GM18951 (cell line): Measurements from ENCODE around the gene RAB7A.

ENCODE experiments used
- POLR2A ChIP-seq: IDR thresholded peaks from 4 replicates; pipeline ENCODE4 v1.6.1; 2011; ENCODE audit warnings: mild to moderate bottlenecking; ENCODE audit not compliant: insufficient read length, insufficient read depth; ENCODE audit errors: extremely low read depth
- in situ Hi-C: fragments of 300-500 bp; cut with MboI; formaldehyde crosslinking; loops from one replicate; pipeline ENCODE4 v1.12.0; 2022; ENCODE audit warnings: low sequenced_read_pairs, mixed read lengths, inconsistent platforms; ENCODE audit not compliant: unreplicated experiment

The RAB7A gene

DNA sequence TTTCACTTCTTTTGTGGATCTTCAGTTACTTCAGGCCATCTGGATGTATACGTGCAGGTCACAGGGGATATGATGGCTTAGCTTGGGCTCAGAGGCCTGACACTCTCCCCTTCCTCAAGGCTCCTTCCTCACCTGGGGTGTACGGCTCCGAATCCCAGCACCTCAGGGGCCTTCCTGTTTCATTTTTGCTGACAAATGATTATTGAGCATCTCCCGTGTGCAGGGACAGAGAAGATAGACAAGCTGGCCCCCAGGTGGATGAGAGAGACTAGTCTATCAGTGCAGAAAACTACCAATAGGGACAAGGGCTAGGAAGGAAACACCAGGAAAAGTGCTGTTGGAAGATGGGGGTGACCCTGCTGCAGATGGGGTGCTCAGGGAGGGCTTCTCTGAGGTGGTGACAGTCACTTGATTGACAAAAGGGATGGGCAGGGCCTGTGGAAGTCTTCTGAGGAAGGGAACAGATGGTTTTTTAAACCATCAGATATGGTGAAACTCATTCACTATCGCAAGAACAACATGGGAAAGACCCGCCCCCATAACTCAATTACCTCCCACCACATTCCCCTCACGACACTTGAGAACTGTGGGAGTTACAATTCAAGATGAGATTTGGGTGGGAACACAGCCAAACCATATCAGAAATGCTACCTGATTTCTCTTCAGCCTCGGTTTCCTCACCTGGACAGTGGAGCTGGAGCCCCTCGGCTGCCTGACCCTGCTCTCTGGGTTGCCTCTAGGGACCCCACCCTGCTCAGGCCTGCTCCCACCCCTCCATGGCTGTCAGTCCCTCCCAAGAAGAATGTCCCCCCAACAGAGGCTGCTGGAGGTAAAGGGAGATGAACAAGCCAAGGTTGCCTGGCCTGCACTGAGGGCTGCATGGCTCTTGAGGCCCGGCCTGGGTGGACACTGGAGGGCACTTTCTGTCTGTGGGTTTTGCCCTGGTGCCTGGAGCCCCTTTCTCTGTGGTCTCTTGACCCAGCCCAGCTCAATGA is 116.2 kb downstream of the RAB7A start:
- in situ Hi-C loops = no loop called here
- TF ChIP-seq POLR2A = no peak

DNA sequence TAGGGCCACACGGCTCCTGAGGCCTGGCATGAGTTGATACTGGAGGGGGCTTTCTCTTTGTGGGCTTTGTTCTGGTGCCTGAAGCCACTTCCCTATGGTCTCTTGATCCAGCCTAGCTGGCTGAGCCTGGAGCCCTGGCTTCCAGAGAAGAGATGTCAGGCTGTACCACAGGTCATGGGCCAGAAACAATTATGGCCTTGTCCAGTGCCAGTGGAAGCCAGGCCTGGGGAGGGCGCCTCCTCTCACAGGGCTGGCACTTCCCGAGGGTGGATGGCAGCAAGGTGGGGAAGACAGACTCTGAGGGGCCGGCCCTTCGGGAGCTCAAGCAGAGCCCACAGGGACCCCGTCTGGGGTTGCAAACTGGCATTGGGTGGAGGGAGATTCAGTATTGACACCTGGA is 118.5 kb downstream of the RAB7A start:
- no peak for TF ChIP-seq POLR2A
- in situ Hi-C loops = no loop called here

DNA sequence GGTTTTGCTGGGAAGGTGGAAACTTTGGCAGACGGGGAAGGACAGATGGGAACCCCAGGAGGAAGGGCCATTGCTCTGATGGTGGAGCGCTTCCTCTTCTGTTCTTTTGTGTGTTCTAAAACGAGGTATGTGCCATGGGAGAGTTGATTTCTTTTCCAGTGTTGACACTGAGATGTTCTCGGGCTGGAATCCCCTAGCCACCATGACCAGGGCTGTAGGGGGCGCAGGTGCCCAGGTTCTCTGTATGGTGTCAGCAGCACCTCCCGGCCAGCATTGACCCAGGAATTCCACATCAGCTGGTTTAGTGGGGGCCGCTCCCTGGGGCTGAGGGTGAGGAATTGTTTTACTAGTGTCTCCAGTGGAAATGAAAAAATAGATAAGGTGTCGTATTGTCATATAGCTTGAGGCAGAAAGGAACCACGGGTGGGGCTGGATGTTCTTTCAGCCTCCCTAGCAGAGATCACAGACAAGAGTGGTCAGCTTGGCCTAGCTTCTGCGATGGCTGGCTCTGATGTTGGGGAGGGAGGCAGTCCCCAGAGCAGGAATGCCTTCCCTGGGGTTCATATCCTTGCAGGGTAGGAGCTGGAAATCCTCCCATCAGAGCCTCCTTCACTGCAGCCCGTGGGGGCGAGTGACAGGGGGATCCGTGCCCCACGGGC is 119.3 kb downstream of the RAB7A start:
- in situ Hi-C loops = no loop called here
- no peak for TF ChIP-seq POLR2A

DNA sequence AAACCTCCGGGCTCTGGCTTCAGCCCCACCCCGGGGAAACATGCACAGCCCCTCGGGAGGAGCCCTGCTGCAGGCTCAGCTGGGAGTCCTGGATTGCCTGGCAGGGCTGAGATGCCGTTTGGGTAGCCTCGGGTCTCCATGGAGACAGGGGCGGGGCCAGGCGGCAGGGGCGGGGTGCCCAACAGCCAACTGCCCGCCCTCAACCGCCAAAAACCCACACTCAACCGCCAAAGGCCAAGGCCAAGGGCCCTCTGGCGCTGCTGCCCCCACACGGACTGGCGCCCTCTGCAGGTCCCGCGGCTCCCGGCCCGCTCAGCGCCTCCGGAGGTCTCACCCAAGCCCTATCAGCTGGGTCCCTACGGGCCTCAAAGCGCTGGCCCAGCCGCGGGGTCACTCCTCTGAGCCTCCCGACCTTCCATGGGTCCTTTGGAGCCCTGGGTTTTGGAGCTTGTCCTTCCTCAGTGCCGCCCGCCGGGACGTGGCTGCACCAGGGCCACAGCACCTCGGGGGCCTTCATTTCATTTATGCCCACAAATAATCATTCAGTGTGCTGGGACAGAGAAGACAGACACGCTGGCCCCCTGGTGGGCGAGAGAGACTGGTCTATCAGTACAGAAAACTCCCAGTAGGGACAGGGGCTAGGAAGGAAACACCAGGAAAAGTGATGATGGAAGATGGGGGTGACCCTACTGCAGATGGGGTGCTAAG is 119.9 kb downstream of the RAB7A start:
- in situ Hi-C loops = no loop called here
- TF ChIP-seq POLR2A = no peak

DNA sequence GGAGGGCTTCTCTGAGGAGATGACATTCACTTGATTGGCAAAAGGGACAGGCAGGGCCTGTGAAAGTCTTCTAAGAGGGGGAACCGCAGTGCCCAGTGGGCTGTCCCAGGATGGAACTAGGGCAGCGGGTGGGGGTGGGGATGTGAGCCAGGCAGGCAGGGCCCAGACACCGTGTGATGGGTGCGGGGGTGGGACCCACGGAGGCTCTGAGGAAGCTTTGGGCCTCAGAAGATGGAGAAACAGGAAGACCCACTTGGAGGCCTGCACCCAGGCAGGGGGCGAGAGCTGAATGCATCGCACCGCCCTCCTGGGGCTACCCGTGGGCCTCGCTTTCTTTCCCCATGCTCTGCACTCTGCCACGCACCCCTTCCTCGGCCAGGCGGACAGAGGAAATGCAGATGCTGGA is 120.5 kb downstream of the RAB7A start:
- in situ Hi-C loops = no loop called here
- no peak for TF ChIP-seq POLR2A

DNA sequence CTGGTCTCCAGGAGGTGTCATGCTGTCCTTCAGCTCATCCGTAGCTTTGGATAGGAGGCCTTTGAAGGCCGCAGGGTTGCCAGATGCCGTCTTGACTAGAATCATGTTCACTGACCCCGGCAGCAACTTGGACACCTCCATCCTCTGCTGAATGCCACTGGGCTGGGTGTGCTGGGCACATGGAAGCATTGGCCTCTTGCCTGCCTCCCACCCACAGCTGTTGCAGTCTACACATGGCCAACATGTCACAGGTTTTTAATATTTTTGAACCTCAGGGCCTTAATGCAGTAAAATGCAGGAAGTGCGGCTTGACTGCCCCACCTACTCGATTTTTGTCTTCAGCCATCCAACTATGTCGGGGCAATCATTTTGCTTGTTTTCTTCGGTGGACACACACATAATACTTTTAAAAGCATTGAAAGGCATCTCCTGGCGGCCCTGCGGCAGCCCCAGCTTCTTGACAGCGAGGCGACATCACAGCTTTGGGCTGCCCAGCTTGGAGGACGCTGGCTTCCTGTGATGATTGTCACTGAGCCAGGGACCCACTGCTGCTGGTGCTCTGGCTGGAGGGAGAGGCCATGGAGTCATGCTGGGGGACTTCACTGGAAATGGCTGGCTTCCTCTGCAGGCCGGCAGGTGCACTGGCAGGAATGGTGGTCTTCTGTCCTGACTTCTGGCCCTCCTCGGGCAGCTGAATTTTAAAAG is 121.8 kb downstream of the RAB7A start:
- in situ Hi-C loops = no loop called here
- TF ChIP-seq POLR2A = no peak

DNA sequence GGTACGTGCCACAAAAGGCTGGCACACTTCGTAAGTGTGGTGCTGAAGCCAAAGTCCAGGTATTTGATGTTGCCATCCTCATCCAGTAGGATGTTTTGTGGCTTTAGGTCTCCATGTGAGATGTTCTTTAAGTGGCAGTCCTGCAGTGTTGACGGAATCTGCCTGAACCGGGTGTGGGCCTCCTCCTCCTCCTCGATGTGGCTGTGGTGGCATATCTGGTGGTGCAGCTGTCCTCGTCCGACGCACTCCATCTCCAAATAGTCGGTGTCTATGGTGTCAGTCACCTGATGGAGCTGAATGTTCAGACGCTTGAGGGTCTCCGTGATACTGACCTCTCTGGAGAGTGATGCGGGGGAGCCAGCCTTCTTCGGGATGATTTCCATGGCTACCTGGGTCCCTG is 123.0 kb downstream of the RAB7A start:
- in situ Hi-C loops = no loop called here
- TF ChIP-seq POLR2A = no peak

DNA sequence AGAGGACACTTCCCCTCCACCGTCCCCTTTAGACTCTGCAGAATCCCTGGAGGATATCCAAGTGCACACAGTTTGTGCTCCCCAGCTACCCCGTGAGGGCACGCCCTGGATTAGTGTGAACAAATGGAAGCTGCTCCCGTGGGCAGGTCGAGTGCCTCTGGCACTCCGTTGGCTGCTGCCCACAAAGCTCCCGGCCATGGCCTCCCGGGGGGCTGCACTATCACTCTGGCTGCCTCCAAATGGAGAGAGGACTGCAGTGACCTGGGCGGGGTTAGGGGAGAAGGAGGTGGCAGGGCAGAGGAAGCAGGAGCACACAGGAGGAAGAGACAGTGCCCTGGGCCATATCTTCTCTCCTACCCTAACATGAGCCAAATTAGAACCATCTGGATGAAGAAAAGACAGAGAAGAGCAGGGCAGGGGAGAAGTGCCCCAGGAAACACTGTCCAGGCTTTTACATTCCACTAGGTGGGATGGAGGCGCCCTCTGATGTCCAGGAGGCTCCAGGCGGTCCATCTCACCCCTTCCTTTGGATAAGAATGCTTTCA is 124.0 kb downstream of the RAB7A start:
- TF ChIP-seq POLR2A = no peak
- in situ Hi-C loops = no loop called here

DNA sequence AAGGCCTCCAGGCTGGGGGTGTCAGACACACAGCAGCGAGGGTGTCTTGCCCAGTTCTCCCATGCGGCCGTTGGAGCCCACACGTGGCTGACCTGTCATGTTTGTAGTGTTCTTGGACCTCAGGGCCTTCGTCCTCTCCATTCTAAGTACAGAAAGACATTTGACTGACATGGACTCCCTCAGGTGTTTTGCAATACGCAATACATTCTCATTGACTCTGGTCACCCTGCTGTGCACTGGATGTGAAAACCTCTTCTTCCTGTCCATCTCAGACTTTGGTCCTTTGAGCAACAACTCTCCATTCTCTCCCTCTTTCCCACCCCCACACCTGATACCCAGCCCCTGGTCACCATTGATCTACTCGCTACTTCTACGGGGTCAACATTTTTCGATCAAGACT is 124.6 kb downstream of the RAB7A start:
- no peak for TF ChIP-seq POLR2A
- in situ Hi-C loops = no loop called here

DNA sequence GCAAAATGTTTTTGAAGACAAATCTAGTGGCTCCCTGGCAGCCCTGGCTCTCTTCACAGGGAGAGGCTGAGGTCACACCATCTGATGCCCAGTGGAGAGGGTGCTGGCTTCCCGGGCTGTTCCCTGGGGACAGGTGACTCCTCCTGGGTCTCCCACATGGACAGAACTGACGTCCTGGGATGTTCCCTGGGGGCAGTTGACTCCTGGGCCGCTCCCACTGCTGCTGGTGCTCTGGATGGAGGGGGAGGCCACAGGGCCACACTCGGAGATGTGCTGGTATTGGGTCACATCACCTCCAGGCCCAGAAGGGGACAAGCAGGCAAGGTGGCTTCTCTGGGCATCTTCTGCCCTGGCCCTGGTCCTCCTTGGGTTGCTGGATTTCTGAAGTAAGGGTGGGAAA is 125.6 kb downstream of the RAB7A start:
- TF ChIP-seq POLR2A = no peak
- in situ Hi-C loops = no loop called here

DNA sequence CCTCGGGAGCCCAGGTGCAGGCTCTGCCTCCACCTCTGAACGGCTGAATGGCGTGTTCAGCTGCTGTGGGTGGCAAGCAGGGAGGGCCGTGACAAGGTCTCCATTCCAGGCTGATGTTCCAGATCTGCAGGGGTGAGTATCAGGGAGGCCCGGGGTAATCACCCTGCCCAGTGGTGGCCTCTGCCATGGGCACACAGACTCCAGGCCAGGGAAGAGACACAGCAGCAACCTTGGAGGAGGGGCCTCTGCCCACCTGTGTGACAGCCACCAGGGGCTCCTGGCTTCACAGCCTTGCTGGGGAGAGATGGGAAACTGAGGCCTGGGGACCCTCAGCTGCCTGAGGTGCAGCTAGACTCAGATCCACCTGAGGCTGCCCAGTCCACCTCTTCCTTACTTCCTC is 127.8 kb downstream of the RAB7A start:
- no peak for TF ChIP-seq POLR2A
- in situ Hi-C loops = no loop called here

DNA sequence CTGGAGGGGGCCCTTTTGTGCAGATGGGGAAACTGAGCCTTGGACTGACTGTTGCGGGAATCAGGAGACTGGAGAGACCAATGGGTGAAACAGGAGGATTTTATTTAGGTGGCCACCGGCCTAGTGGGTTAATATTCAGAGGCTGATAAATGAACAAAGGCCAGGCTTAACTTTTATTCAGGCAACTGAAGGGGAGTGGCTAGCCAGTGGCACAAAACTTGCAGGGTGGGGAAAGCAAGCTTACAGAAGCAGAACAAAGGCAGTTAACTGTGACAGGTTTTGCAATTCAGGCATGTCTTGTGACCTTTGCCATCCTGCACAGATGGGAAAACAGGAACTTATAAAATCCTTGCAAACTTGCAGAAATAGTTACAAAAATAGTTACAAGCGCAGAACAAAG is 128.5 kb downstream of the RAB7A start:
- TF ChIP-seq POLR2A = no peak
- in situ Hi-C loops = no loop called here
